ENCODE measurements around the gene DOCK9. TPM values are rescaled to one million over a fixed set of nuclear protein-coding genes. Genes with fewer than 3 reads are reported as not detected.

DOCK9 gene
- total RNA-seq, 1 experiment from 2014 or later = 31.7 TPM

DNA sequence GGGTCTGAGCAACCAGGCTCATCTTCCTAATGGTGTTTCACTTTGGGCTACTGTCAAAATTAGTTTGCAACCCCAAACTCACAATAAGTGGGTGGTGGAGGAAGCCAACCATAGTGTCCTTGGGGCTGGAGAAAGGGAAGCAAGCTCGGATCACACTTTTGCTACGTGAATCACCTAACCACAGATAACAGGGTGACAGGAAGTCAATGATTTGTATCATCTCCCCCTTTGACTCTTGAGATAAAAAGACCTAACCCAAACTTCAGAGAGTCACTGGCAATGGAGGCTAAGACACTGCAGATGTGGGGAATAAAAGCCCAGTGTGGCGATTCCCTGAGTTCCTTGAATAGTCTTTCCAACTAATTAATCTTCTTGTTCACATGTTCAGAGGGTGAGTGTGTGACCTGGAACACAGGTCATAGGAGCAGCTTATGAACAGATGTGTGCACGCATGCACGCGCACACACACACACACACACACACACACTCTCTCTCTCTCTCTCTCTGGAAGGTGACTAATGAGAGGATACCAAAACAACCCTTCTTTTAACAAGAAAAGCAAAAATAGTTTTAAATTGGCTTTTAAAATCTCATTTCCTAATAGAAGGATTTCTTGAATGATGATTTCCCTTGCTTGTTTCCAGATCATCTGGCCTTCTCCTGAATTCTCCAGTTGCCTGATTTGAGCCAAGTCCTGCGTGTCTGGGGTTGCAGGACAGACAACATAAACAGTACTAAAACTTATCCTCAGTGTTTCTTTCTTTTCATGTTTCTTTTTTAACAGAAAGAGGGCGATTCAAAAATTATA lies 21.2 kb upstream of the DOCK9 start:
- H3K9me2 ChIP-seq (replicated peaks; ENCODE audit: low read length) = no peaks in the 10 kb centered on the region
- H3K4me1 ChIP-seq (ENCODE audit: insufficient read depth, low read length) = peaks cover 10% of the 10 kb centered on the region
- intact Hi-C loops (cut with micrococcal nuclease) = no loop called here
- ChIA-PET POLR2A (ENCODE audit: unreplicated experiment) (no interaction called here), CTCF (no interaction called here)
- H4K20me1 ChIP-seq (ENCODE audit: low read length) = no peaks in the 10 kb centered on the region
- DNase-seq (no peak), ATAC-seq (no peak)
- H3K79me2 ChIP-seq (ENCODE audit: low read length) = no peaks in the 10 kb centered on the region
- no peak overlapping the region for H2AFZ ChIP-seq (ENCODE audit: low read length)
- BruUV-seq (replicated peaks) = no TSS peak
- no peak overlapping the region for H3K4me2 ChIP-seq (ENCODE audit: low read length)
- no peak overlapping the region for H3K4me3 ChIP-seq (ENCODE audit: low read length)
- H3K9ac ChIP-seq (ENCODE audit: low read length) = no peak overlapping the region
- no peak for TF ChIP-seq EZH2phosphoT487 (IDR thresholded peaks at IDR 0.05; ENCODE audit: borderline replicate concordance, low read length)
- no peak for TF ChIP-seq CTCF (conservative IDR thresholded peaks at IDR 0.05; ENCODE audit: low read depth, low read length)
- TF ChIP-seq EZH2 (IDR thresholded peaks at IDR 0.05; ENCODE audit: low read length, unreplicated experiment) = no peak
- H3K9me3 ChIP-seq (ENCODE audit: low read length) = no peaks in the 10 kb centered on the region
- H3K36me3 ChIP-seq (ENCODE audit: low read depth, low read length) = no peaks in the 10 kb centered on the region
- no peak overlapping the region for H3K27ac ChIP-seq (ENCODE audit: low read length)
- H3K27me3 ChIP-seq (ENCODE audit: low read length) = no peaks in the 10 kb centered on the region
- no peaks in the 10 kb centered on the region for H3F3A ChIP-seq (ENCODE audit: low read length, unreplicated experiment)

DNA sequence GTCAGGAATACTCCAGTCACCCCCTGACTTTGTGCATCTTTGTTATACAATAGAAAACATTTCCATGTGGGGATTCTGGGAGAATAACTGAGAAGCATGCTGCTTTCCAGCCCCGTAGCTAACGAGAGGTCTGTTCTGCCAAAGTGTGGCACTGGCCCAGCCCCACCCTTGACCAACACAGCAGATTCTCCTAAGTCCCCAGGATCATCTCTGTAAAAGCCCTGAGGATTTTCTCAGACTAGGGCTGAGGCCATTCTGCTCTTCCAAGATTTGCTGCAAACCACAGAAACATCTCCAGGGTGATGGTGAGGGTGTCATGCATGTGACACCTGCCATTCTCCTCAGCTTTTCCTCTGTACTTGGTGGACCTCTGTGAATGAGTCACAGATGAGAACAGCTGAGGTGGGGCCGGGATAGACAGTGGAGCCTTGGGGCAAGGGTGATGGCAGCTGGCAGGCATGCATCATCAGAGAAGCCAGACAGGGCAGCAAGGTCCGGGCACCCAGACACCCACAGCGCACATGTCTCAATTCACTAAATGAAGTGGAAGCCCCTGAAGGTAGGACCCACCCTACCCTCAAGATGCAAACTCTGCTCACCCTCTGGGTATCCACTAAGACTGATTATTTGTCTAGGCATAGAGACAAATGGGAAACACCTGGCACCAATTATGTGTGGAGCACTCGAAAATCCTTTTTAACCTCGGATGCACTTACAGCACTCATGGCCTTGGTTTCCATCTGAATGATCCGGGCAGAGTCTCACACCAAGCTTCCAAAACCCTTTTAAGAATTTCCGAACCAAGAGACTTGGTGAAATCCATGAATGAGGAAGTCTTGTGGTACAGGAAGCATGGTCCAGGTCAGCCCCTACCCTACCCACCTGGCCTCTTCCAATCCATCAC lies 20.1 kb upstream of the DOCK9 start:
- peak; percentile 88 for ATAC-seq
- 0 out of 2 replicates have a peak overlapping the region, but pooled peaks have one; percentile 2 for H3K4me2 ChIP-seq (ENCODE audit: low read length)
- CTCF ChIA-PET = no interaction called here

More for the DNA sequence above, 20.1 kb upstream of the DOCK9 start:
- no peaks in the 10 kb centered on the region for H3K9me2 ChIP-seq (replicated peaks; ENCODE audit: low read length)
- no peak overlapping the region for H3K27ac ChIP-seq (ENCODE audit: low read length)
- POLR2A ChIA-PET (ENCODE audit: unreplicated experiment) = no interaction called here
- BruUV-seq (replicated peaks) = no TSS peak
- no peak overlapping the region for H3K9ac ChIP-seq (ENCODE audit: low read length)
- no peak overlapping the region for H3K4me3 ChIP-seq (ENCODE audit: low read length)
- no peaks in the 10 kb centered on the region for H3K36me3 ChIP-seq (ENCODE audit: low read depth, low read length)
- H2AFZ ChIP-seq (ENCODE audit: low read length) = no peak overlapping the region
- H4K20me1 ChIP-seq (ENCODE audit: low read length) = no peaks in the 10 kb centered on the region
- H3K9me3 ChIP-seq (ENCODE audit: low read length) = no peaks in the 10 kb centered on the region
- TF ChIP-seq CTCF (conservative IDR thresholded peaks at IDR 0.05; ENCODE audit: low read depth, low read length) = no peak
- TF ChIP-seq EZH2phosphoT487 (IDR thresholded peaks at IDR 0.05; ENCODE audit: borderline replicate concordance, low read length) = no peak
- H3K4me1 ChIP-seq (ENCODE audit: insufficient read depth, low read length) = peaks cover 10% of the 10 kb centered on the region
- intact Hi-C loops (cut with micrococcal nuclease) = no loop called here
- H3F3A ChIP-seq (ENCODE audit: low read length, unreplicated experiment) = no peaks in the 10 kb centered on the region
- DNase-seq = peak; percentile 66
- no peaks in the 10 kb centered on the region for H3K27me3 ChIP-seq (ENCODE audit: low read length)
- H3K79me2 ChIP-seq (ENCODE audit: low read length) = no peaks in the 10 kb centered on the region
